NCI-H524 treated with DMSO at 0.1 percent for 48 hours (cell line): ENCODE results near the gene GGTLC1.

Experiments
- DNase-seq: peaks from one replicate; lab custom pipeline; 2025; lab: John Stamatoyannopoulos, UW

The GGTLC1 gene

DNA sequence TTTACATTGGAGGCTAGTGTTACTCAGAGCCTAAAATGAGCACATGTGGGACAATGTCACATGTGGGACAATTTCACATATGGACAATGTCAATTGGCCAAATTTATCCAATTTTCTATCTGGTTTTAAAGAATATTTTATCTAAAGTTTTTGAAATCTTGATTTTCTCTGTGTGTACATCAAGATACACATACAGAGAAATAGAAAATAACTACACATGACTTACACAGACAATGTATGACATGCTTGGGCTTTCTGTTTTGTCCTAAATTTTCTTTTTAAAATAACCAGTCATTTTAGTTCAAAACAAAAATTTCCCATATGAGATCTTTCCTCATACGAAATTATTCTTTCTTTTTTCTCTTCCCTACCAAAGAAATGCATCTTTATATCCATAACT is 24.6 kb downstream of the GGTLC1 start:
- no peak for DNase-seq

DNA sequence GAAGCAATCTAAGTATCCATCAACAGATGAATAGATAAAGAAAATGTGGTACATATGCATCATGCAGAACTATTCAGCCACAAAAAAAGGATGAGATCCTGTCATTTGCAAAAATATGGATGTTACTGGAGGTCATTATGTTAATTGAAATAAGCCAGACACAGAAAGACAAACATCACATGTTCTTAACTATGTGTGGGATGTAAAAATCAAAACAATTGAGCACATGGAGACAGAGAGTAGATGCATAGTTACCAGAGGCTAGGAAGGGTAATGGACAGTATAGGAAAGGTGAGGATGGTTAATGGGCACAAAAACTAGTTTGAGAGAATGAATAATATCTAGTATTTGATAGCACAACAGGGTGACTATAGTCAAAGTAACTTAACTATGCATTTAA is 26.3 kb downstream of the GGTLC1 start:
- DNase-seq, result no peak

GRCh38 chr20:23959054-23959453 is 29.5 kb downstream of the GGTLC1 start:
- no peak for DNase-seq

GRCh38 chr20:23955896-23956295 is 32.7 kb downstream of the GGTLC1 start:
- DNase-seq, result no peak

- DNase-seq, result no peak
These were observed 34.4 kb downstream of the GGTLC1 start for GRCh38 chr20:23954008-23954745.

DNA sequence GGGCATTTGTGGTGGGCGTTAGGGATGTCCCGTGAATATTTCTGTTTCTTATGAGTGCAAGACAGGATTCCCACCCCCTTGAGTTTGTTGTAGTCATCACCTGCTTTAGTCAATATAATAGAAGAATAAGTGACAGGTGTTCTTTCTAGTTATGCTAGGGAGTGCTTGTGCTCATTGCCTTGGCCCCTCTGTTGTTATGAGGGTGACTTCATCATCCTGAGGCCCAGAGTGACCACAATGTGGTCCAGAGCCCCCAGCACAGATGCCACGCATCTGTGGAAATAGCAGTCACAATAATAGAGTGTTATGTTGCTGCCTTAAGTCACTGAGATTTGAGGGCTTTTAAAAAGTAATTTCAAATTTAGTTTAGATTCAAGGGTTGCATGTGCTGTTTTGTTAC is 42.4 kb downstream of the GGTLC1 start:
- DNase-seq, result no peak

- DNase-seq, result no peak
These were observed 45.3 kb downstream of the GGTLC1 start for GRCh38 chr20:23943304-23943703.

GRCh38 chr20:23939641-23940040 is 48.9 kb downstream of the GGTLC1 start:
- no peak for DNase-seq

DNA sequence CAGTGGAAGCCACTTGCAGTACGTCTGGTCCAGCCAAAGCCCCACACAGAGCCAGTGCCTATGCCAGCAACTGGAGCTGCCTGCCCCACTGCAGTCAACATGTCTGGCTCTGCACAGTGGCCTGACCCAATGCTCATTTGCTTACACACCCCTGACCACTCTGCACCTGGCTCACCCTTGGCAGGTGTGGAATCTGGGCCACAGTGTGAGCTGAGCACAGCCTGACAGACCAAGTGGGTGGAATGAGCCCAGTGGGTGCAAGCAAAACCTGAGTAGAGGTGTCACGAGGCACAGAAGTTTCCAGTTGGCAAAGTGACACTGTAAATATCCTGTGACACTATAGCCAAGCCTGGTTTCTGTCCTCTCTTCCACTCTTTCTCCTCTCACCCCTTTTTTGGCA is 49.5 kb downstream of the GGTLC1 start:
- no peak for DNase-seq

GRCh38 chr20:23938118-23938438 is 50.5 kb downstream of the GGTLC1 start:
- no peak for DNase-seq

DNA sequence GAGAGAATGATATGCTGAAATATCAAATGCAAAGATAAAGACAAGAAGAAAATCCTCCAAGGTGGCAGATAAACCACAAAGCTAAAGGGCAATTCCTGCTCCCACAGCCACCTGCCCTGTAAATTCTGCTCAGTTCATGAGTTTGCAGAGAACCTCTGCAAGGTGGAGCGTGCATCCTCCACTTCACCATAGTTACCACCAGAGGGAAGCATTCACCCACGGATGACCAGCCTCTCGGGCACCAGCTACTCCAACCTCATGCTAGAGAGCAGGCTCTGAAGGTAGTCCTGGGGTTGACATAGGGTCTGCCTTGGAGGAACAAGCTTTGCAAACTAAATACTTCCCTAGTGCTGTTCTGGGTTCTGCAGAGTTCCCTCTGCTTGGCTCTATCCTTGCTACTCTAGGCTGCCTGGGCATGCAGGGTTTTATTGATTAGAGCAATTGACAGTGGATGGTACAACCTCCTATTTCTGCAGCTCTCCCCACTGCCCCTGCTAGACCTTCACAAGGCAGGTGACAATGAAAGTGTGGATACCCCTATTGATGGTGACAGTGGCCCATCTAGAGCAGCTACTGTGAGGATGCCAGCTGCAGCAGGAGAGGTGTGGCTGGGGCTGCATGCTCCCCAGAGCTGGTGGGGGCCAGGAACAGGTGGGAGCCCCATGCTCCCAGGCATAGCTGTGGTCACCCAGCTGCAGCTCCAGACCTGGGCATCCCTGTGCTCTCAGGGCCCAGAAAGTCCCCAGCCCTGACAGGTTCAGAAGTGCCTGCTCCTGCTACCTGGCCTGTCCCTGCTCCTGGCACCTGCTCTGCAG is 51.1 kb downstream of the GGTLC1 start:
- peak; percentile 42 for DNase-seq
